VCaP (cell line): Measurements from ENCODE around the gene ABCA4.

ENCODE experiments used
- H3K27ac ChIP-seq: fragments of 450-650 bp; 2 replicates; pipeline ENCODE4 v1.5.1; 2017
- CTCF ChIP-seq: fragments of 450-650 bp; conservative IDR thresholded peaks from 2 replicates; pipeline ENCODE4 v1.5.1; 2017; ENCODE audit warnings: mild to moderate bottlenecking, moderate library complexity

The ABCA4 gene

GRCh38 chr1:94115254-94115899, 5.6 kb downstream of the ABCA4 start:
- no peak overlapping the region for H3K27ac ChIP-seq
- TF ChIP-seq CTCF: no peak

- TF ChIP-seq CTCF: no peak
- no peak overlapping the region for H3K27ac ChIP-seq
Observed at GRCh38 chr1:94113589-94114226, 7.2 kb downstream of the ABCA4 start.

- TF ChIP-seq CTCF: no peak
- H3K27ac ChIP-seq: no peak overlapping the region
Observed at GRCh38 chr1:94111879-94112278, 9.1 kb downstream of the ABCA4 start.

- H3K27ac ChIP-seq: no peak overlapping the region
- no peak for TF ChIP-seq CTCF
Observed at GRCh38 chr1:94110946-94111740, 9.8 kb downstream of the ABCA4 start.

- no peak overlapping the region for H3K27ac ChIP-seq
- TF ChIP-seq CTCF: no peak
Observed at GRCh38 chr1:94110021-94110761, 10.8 kb downstream of the ABCA4 start.

- no peak overlapping the region for H3K27ac ChIP-seq
- no peak for TF ChIP-seq CTCF
Observed at GRCh38 chr1:94109478-94109877, 11.5 kb downstream of the ABCA4 start.

- TF ChIP-seq CTCF: no peak
- H3K27ac ChIP-seq: no peak overlapping the region
Observed at GRCh38 chr1:94107141-94107540, 13.8 kb downstream of the ABCA4 start.
